Endometrium (tissue), 2 donors: ENCODE data around the gene MOCOS.

Source experiments
- FAIRE-seq: peaks from 2 replicates; lab custom pipeline; 2012; peaks lifted over from hg19 to GRCh38; lab: Jason Lieb, UNC
- donor health status: control.
- donor health status: control.

The MOCOS gene

GRCh38 chr18:36177913-36178312, 9.4 kb upstream of the MOCOS start:
- FAIRE-seq, result no peak

- no peak for FAIRE-seq
Measured at GRCh38 chr18:36179562-36180355, 7.5 kb upstream of the MOCOS start.

DNA sequence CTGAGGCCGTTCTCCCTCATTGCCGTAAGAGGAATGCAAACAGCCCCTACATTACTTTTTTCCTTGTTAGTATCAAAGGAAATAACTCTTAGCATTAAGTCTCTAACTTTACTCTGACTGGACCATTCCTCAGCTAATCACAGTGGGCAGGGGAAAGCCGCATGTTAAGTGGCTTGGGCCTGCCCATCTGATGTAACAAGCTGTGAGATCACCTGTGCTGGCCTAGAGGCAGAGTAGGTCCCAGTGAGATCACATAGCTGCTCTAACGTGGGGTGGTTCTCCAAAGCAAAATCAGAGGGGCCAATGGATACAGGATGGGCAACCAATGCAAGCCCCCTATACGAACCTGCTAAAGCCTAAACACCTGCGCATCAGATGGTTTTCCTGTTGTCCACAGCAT, 5.9 kb upstream of the MOCOS start:
- no peak for FAIRE-seq

DNA sequence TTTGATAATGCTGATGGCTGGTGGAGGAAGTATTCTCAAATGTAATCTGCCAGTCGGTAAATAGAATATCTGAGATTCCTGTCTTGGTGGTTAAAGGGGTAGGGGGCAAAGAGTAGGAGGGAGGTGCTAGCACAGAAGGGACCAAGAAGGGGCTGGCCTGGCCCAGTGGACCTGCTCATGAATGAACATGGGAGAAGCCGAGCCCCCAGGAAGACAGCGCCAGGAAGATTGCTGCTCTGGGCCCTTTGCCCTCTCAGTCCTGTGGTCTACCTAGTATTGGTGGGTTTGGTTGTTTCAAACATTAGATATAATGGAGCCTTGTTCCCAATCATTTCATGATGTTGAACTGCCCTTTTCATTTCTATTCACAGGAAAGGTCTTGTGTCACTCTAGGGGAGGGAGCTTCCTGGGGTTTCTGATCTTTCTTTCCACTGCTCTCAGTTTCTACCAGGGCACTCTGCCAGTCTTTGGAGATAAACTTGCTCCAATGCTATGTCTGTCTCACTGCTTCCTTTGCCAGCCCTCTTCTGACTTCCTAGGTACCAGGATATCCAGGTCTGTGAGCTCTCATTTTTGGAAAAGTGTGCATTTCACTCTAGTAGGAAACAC, 5.3 kb upstream of the MOCOS start:
- no peak for FAIRE-seq

- FAIRE-seq, result no peak
Measured at GRCh38 chr18:36183033-36183432, 4.3 kb upstream of the MOCOS start.

DNA sequence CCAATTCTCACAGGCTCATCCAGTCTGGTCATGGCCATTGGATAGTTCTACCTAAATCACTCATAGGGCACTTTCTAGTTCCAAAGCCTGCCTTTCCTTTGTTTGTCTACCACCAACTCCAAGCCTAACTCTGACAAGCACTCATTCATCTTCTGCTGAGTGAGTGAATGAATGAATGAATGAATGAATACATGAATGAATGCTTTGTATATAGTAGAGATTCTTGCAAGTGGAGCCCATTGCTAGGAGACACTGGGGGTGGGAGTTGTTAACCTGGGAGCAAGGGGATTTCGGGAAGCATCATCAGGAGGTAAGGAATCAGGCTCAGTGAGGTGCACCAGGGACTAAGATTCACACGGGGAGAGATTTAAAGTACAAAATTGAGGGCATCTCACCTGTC, 3.3 kb upstream of the MOCOS start:
- FAIRE-seq, result no peak

DNA sequence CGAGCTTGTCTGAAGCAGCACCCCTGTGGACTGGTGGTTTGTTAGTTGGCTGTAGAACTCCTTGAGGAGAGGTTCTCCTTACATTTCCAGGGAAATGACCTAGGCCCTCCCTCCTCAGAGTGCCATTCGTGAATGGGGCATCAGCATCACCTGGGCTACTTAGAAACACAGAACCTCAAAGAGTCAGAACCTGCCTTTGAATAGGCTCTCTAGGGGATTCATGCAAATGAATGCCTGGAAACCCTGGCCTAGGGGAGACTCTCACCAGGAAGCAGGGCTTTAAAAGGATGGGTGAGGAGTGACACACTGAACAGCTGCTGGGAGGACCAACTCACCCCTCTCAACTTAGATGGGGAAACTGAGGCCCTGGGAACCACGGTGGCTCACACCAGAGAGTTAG, 2.1 kb upstream of the MOCOS start:
- no peak for FAIRE-seq

GRCh38 chr18:36185901-36186460, 1.3 kb upstream of the MOCOS start:
- FAIRE-seq, result no peak

GRCh38 chr18:36186461-36187192, 670 bp upstream of the MOCOS start:
- no peak for FAIRE-seq

DNA sequence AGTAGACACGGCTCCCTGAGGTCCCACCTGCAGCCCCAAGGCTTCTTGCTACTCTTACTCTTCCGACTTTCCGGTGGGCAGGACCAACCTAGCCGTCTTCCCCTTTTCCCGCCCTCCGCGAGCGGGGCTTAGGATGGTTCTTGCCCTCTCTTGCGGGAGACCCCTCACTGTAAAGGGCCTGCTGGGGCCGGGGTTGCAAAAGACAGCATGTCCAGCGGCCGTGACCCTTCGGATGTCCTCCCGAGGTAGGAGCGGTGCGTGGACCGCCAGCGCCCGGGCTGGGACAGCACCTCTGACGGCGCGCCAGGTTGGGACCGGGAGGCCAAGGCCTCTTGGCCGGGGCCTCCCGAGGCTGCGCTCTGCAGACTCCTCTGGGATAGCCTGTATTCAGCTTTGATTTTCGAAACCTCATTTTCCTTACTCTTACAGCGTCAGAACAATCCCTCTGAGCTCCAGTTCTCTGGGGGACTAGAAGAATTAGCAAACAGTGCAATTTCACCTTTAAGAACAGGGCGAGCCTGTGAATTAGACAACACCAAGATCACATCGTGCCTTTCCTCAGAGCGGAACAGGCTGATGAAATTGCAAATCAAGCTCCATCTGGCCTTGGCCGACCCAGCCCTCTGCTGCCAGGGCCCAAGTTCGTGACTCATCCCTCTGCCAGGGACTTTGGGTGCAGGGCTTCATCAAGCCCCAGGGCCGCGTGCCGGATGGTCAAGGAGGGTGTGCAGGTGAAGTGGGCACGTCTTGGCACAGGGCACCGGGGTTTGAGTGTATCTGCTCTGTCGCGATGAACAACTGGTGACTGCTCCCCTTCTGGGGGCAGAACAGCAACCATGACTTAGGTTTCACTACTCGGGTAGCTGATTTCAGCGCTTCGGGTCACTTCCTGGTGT, 777 bp downstream of the MOCOS start:
- FAIRE-seq, result no peak

GRCh38 chr18:36188916-36189315, 1.6 kb downstream of the MOCOS start:
- FAIRE-seq, result no peak

GRCh38 chr18:36189486-36189885, 2.2 kb downstream of the MOCOS start:
- FAIRE-seq, result no peak

DNA sequence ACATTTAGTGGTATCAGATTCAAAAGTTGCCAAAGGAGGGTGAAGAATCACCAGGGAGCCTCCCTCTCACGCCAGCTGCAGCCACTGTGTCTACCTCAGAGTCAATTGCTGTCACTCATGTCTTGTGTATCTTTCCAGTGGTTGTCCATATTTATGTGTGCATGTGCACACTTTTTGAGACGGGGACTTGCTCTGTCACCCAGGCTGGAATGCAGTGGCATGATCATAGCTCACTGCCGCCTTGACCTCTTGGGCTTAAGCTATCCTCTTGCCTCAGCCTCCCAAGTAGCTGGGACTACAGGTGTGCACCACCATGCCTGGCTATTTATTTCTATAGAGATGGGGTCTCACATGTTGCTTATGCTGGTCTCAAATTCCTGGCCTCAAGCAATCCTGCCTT, 4.0 kb downstream of the MOCOS start:
- FAIRE-seq, result no peak

DNA sequence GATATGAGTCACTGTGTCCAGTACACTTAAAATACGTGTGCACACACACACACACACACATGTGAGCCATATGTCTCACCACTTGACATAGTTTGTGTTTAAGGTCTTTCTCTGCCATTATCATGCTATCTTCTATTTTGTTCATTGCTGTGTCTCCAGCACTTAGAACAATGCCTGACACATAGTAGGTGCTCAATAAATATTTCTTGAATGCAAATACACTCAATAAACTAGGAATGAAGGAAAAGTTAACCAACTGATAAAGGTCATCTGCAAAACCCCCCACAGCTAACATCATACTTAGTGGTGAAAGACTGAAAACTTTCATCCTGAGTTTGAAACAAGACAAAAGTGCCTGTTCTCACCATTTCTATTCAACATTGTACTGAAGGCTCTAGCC, 4.4 kb downstream of the MOCOS start:
- FAIRE-seq, result no peak

- FAIRE-seq, result no peak
Measured at GRCh38 chr18:36194600-36195315, 7.5 kb downstream of the MOCOS start.

- FAIRE-seq, result no peak
Measured at GRCh38 chr18:36195427-36196122, 8.3 kb downstream of the MOCOS start.

- FAIRE-seq, result no peak
Measured at GRCh38 chr18:36196238-36196995, 9.1 kb downstream of the MOCOS start.

- no peak for FAIRE-seq
Measured at GRCh38 chr18:36197511-36198166, 10.3 kb downstream of the MOCOS start.

- FAIRE-seq, result no peak
Measured at GRCh38 chr18:36199691-36200295, 12.5 kb downstream of the MOCOS start.
